GM18870 (cell line): ENCODE results near the gene RPS16.

Experiments
- ATAC-seq: cut with Tn5 transposase; IDR thresholded peaks from one replicate; pipeline ENCODE4 v1.9.1; 2021; ENCODE audit warnings: moderate library complexity; ENCODE audit not compliant: unreplicated experiment

The RPS16 gene

DNA sequence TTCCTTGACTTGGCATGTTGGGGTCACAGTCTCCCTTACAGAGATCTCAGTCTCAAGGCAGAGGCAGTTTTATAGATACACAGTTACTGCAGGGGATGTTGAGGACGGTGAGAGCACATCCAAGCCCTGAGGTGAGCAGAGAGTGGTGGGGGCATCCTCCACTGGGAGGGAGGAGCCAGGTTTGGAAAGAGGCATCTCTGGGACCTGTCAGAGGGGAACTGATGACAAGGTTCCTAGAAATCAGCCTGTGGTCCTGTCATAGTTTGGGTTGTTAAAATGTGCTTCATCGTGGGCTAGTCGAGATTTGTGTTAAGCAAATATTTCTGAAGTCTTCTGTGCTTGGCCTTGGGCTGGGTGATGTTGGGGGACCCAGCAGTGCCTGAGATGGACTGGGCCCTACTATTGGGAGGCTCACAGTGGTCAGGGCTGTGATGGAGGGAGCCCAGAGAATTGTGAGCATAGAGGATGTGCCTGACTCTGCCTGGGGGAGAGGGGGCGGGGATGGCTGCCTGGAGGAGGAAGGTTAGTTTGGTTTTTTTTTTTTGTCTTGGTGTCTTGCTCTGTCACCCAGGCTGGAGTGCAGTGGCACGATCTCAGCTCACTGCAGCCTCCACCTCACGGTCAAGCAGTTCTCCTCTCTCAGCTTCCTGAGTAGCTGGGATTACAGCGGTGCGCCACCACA is 13.5 kb upstream of the RPS16 start:
- ATAC-seq: no peak

DNA sequence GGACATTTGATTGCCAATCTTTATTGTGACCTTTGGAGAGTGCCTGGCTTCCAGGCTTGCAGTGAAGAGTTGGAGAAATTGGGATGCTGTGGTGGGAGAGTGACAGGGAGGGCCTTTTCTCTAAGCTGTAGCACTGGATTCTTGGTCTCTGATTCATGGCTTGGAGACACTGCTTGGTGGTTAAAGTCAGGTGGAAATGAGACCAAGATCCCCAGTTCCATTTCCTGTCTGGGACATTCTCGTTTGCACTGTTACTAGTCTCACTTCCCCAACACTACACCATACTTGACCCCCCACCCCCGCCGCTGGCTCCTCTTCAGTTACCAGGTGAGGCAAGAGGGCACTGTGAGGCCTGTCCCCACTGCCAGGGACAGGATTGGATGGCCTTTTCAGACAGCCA is 12.5 kb upstream of the RPS16 start:
- ATAC-seq: no peak

DNA sequence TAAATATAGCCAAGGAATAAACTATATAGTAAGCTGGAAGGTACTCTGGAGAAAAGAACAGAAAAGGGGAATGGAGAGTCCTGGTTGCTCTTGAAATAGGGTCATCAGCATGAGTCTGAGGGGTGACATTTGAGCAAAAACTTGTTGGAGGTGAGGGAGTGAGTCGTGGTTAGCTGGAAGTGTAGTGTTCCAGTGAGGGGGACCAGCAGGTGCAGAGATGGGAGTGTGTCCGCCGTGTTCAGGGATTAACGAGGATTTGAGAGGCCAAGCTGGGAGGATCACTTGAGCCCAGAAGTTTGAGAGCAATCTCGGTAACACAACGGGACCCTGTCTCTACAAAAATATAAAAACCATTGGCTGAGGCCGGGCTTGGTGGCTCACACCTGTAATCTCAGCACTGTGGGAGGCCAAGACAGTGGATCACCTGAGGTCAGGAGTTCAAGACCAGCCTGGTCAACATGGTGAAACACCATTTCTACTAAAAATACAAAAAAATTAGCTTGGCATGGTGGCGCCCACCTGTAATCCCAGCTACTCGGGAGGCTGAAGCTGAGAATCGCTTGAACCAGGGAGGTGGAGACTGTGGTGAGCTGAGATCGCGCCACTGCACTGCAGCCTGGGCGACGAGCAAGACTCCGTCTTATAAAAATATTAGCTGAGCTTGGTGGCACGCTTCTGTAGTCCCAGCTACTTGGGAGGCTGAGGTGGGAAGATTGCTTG is 10.8 kb upstream of the RPS16 start:
- ATAC-seq: no peak

DNA sequence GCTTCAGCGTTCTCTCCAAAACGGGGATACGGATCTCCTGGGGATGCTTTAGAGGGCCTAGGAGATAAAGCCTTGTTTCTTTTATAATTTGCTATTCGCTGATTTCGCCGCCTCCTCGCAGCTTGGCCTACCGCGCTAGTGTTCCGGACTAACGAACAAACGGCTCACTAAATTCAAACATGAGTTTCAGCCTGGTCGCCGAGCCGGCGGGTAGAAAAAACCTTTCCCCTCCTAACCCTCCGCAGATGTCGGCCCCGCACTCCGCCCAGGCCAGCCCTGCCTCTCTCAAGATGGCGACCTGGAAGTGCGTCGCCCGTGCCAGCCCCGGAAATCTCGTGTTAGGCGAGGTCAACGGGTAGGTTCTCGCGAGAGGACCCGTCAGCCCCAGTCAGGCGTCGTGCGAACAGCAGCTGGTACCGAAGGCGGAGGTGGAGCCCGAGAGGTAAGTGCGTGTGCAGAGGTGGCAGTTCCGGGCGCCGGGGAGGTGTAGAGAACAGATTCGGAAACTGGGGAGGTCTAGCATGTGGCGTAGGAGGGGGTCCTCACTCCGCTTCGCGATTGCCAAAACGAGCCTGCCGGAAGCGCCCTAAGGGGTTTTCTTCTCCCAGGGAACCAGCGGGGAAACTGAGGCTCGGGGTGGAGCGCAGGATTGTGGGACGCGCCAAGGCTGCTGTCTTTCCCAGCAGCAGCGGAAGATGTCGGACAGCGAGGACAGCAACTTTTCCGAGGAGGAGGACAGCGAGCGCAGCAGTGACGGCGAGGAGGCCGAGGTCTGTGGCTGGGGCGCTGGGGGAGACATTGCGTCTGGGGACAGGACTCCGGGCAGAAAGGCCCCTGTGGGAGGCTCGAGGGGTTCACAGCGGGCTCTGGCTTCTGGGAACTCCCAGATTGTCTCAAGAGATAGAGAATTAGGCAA is 9.7 kb upstream of the RPS16 start, which contains the start of gene SUPT5H:
SUPT5H (plus strand) TSS at position 387 of the 916 bp plus-strand sequence; CDS start at position 696, 309 bp downstream.
- ATAC-seq: peak; percentile 73

DNA sequence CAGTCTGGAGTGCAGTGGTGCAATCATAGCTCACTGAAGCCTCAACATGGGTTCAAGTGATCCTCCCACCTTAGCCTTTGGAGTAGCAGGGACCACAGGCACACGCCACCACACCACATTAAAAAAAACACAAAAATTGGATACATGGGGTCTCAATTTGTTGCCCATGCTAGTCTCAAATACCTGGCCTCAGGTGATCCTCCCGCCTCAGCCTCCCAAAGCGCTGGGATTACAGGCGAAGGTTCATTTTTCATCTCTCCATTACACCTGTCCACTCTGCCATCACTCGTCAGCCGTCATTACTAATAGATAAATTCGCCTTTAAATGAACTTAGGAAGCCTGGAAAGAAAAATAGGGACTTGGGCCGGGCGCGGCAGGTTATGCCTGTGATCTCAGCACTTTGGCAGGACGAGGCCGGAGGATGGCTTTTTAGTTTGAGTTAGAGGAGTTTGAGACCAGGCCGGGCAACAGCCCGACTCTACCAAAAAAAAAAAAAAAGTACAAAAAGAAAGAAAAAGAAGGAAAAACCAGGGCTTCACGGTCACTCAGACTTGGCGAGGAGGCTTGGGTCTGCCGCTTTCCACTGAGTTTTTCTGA is 8.9 kb upstream of the RPS16 start:
- ATAC-seq: no peak

DNA sequence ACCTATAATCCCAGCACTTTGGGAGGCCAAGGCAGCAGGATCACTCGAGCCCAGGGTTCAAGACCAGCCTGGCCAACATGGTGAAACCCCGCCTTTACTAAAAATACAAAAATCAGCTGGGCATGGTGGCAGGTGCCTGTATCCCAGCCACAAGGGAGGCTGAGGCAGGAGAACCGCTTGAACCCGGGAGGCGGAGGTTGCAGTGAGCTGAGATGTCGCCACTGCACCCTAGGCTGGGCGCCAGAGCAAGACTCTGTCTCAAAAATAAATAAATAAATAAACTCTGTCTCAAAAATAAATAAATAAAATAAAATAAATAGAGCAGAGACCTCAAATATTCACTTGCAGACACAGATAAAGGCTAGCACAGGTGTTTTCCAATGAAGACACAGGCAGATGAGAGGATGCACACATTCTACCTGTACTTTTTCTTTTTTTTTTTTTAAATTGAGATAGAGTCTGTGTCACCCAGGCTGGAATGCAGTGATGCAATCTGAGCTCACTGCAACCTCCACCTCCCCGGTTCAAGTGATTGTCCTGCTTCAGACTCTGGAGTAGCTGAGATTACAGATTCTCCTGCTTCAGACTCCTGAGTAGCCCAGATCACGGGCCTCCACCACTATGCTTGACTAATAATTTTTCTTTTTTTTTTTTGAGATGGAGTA is 2.7 kb upstream of the RPS16 start:
- no peak for ATAC-seq

DNA sequence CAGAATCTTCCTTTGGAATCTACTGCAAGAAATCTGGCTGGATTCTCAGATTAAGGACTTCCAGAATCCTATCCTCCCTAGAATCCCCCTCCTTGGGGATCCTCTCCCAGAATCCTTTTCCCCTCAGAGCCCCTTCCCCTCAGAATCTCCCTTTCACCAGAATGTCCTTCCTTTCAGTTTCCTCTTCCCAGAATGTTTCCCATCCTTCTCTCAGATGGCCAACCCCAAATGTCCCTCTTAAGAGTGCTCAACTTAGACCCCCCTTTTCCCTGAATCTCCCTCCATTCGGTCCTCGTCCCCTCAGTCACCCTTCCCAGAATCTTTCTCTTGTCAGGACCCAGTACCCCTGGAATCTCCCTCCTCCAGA is 584 bp upstream of the RPS16 start:
- no peak for ATAC-seq

DNA sequence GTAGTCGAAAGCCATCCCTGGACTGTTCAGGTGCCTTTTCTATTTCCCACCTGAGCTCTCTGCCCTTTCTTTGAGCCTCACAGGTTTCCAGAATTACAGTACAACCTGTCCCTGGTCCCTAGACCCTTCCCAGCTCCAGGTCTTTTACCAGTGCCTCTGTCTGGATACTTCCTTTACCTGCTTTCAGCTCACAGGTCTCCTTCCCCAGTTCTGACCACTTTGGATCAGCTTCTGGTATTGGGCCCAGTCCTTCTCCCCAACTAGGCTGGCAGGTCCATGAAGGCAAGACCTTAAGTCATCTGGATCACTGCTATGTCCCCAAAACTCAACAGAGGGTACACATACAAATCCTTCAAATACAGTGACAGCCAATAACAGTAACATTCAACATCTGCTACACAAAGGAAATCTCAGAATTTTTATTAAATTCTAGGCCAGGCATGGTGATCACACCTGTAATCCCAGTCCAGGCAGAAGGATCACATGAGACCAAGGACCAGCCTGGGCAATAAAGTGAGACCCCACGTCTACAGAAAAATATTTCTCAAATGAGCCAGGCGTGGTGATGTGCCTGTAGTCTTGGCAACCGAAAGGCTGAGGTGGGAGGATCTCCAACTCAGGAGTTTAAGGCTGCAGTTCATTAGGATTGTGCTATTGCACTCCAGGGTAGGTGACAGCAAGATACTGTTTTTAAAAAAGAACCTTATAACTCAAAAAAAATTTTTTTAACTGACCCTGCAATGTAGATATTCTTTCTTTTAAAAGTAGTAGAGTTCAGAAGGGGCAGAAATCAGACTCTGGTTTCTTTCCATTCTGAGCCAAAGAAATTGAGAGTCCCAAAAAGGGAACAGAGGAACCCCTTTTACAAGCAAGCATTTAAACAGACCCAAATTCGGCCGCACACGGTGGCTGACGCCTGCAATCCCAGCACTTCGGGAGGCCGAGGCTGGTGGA is 1.3 kb downstream of the RPS16 start:
- ATAC-seq: no peak

DNA sequence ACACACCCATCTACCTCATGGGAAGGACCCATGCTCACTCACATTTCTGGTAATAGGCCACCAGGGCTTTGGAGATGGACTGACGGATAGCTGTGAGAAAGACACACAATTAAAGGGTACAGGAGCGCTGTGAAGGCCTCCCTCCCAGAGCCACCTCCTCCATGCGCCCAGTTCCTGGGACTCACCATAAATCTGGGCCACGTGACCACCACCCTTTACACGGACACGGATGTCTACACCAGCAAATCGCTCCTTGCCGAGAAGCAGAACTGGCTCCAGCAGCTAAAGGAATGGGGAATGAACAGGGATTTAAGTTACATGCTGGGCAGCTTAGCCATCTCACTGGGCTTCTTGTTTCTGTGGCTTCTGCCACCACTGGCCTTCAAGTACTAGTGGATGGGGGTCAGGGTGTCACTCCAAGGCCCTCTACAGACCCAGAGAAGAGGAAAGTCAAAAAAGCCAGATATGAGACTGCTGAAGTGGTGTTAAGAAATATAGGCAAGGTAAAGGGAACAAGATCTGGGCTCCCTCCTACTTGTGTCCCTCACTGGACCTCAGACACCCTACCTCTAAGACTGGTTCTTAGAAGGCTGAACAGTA is 2.2 kb downstream of the RPS16 start:
- no peak for ATAC-seq

DNA sequence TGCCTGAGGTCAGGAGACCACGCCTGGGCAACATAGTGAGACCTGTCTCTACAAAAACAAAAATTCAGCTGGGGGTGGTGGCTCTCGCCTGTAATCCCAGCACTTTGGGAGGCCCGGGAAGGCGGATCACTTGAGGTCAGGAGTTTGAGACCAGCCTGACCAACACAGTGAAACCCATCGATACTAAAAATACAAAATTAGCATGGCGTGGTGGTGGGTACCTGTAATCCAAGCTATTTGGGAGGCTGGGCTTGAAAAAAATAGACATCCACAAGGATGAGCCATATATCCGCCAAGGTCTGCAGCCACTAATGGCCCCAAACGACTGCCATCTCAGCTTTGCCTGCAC is 3.1 kb downstream of the RPS16 start:
- no peak for ATAC-seq

DNA sequence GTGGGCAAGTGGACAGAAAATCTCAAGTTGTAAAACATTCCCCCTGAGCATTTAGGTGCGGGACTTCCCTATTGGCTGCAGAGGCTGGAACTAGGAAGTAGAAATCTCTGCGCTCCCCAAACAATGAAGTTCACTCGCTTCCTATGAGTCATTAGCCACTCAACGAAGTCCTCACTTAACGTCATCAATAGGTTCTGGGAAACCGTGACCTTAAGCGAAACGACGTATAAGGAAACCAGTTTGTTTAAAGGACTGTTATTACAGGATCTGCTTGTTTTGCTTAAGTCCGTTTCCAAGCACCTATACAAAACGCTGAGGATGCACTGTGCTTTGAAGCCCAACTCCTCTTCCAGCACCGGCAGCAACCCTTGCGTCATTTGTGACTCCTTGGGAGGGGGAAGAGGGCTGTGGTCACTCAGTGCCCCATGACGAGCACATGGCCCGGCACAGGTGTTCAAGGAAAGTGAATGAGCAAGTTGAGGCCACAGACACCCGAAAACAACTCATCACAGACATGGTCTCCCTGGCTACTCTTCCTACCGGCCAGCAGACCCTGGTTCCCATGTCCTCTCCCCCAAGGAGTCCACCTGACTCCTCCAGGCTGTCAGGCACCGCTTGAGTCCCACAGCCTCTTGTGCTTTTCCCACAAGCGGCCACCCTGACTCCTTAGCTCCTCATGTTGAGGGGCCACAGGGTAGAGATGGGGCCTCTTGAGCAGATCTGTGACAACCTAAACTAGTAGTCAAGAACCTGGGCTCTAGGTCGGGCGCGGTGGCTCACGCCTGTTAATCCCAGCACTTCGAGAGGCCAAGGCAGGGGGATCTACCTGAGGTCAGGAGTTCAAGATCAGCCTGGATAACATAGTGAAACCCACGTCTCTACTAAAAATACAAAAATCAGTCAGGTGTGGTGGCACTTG is 4.8 kb downstream of the RPS16 start:
- ATAC-seq: no peak

DNA sequence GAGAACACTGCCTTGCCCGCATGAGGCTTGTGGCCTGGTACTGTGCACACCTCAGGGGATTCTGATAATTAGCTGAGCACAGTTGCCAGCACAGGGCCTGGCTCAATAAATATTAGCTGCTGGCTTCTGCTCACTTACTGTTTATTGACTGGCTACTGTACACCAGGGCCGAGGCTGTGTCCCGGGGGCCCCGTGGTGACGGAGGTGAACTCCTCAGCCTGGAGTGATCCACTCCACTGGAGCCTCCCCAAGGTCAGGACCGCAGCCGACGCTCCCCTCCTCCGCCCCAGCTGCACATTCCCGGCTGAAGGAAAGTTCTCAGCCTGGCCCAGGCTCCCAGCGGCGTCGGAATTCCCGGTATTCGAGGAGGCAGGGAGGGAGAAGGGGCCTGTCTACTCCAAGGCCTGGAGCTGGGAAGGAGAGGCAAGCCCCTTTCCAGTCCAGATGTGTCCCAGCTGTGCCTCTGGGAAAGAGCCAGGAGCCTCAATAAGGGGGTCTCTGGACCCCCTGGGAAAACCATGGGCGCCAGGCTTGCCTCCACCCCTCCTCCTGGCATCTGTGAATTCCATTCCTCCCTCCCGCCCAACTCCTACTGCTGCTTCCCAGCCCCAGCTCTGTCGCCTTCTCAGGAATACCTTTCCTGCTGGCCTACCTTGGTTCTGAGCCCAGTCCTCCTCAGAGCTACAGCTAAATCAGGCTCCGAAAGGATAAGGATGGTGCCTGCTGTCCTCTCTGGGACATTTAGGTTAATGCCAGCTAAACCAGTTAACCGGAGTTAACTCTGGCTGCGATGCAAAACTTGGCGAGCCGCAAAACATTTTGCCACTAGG is 7.3 kb downstream of the RPS16 start:
- ATAC-seq: no peak

DNA sequence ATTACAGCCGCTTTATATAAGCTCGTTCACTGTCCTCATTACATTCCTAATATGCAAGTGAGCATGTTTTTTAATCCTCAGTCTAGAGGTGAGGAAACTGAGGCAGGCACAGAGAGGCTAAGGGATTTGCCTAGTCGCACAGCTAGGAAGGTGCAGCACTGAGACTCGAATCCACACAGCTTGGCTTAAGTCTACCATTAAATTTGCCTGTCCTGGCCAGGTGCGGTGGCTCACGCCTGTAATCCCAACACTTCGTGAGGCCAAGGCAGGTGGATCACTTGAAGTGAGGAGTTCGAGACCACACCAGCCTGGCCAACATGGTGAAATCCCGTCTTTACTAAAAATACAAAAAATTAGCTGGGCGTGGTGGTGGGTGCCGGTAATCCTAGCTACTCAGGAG is 8.0 kb downstream of the RPS16 start:
- ATAC-seq: no peak

DNA sequence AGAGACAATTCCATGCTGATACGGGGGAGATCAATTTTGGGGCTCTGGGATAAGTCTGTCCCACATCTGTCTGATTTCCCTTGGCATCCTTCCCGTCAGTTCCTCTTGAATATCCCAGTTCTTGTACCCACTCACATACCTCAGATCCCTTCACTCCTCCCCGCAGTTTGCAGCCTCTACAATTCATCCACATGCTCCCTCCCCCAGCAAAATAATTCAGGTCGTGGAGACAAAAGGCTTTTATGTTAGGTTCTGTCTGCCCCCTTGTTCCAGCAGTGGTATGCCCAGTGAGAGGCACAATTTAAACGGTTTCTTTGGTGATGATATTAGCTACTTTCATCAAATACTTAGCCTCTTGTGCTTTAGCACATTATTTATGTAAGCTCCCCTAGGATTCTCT is 9.6 kb downstream of the RPS16 start:
- ATAC-seq: no peak

DNA sequence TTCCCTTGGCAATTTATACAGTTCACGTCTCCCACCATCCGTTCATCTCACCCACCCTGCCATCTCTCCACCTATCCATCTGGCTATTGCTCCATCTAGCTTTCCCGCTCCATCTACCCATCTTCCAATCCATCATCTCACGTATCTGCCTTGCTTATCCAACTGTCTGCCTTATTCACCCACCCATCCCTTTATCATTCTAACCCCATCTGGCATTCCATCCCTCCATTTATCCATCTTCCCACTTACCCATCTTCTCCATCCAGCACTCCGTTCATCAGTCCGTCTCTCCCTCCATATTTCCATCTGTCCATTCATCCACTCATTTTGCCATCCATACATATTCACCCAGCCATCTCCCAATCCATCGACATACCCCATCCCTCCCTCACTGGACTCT is 10.0 kb downstream of the RPS16 start:
- ATAC-seq: no peak

DNA sequence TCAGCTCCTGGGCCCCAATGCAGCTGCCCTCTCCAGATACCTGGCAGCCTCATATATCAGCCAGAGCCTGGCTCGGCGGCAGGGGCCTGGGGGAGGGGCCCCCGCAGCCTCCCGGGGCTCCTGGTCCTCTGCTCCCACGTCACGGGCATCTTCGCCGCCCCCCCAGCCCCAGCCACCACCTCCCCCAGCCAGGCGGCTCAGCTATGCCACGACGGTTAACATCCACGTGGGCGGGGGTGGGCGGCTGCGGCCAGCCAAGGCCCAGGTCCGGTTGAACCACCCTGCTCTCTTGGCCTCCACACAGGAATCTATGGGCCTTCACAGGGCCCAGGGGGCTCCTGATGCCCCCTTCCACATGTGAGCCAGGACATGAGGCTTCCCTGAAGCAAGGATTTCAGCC is 10.8 kb downstream of the RPS16 start:
- ATAC-seq: no peak
